Heart left ventricle (tissue), 16 donors: ENCODE data around the gene RBMS3. TPM values are rescaled to one million over a fixed set of nuclear protein-coding genes. Genes with fewer than 3 reads are reported as not detected.

ENCODE experiments used
- ATAC-seq, 4 donors: fragments of 200-7000 bp; cut with Tn5 transposase; one replicate each; pipeline ENCODE4 v1.9.1; 2020 to 2022; ENCODE audit warnings: moderate library complexity in 4 of 4, mild to moderate bottlenecking in 3 of 4, moderate number of reproducible peaks in 1 of 4
- DNase-seq, 5 donors: peaks; one replicate each; pipeline ENCODE4 v3.0.0-alpha.2; 2020
- H3K27ac ChIP-seq, 12 donors: fragments of 200-600 bp; sonication (generic) in 4 of 12; one replicate each; pipeline versions ENCODE4 v1.5.0 to v1.8.0; 2016 to 2022; ENCODE audit warnings: mild to moderate bottlenecking in 2 of 12
- H3K27me3 ChIP-seq, 9 donors: fragments of 200-600 bp; sonication (generic) in 2 of 9; one replicate each; pipeline versions ENCODE4 v1.5.1 to v1.8.0; 2016 to 2022; ENCODE audit warnings: mild to moderate bottlenecking in 3 of 9
- H3K36me3 ChIP-seq, 9 donors: fragments of 200-600 bp; sonication (generic) in 2 of 9; one replicate each; pipeline versions ENCODE4 v1.5.0 to v1.8.0; 2018 to 2022; ENCODE audit warnings: mild to moderate bottlenecking in 2 of 9
- H3K4me1 ChIP-seq, 12 donors: fragments of 200-600 bp; sonication (generic) in 4 of 12; one replicate each; pipeline versions ENCODE4 v1.5.0 to v1.8.0; 2016 to 2022; ENCODE audit warnings: mild to moderate bottlenecking in 3 of 12
- H3K4me3 ChIP-seq, 12 donors: fragments of 200-600 bp; sonication (generic) in 4 of 12; one replicate each; pipeline versions ENCODE4 v1.5.0 to v1.8.0; 2017 to 2022; ENCODE audit warnings: mild to moderate bottlenecking in 9 of 12, moderate library complexity in 4 of 12
- H3K9me3 ChIP-seq, 12 donors: fragments of 200-600 bp; sonication (generic) in 4 of 12; one replicate each; pipeline versions ENCODE4 v1.5.0 to v1.8.0; 2016 to 2022; ENCODE audit warnings: mild to moderate bottlenecking in 1 of 12
- POLR2A ChIP-seq, 2 donors: fragments of 450-650 bp; IDR thresholded peaks; one replicate each; pipeline ENCODE4 v1.6.1; 2017; ENCODE audit warnings: antibody characterized with exemption in 2 of 2, mild to moderate bottlenecking in 2 of 2, moderate library complexity in 2 of 2
- WGBS, 4 donors: extraction: QIAGEN DNeasy Blood & Tissue Kit in 2 of 4; methylation state at CpG; one replicate each; pipeline versions ENCODE4 v1.1.5 to v1.1.7; 2013 to 2018; 5-methylcytosine and 5-hydroxymethylcytosine counted together
- intact Hi-C, 10 donors: fragments of 100-400 bp; cut with DNase I; formaldehyde crosslinking; loops; one replicate each; pipeline versions ENCODE4 v1.11.1 to v1.14.2; 2022
- polyA plus RNA-seq, 2 donors: library from polyadenylated mRNA; stranded (reverse); fragments of 200-250 nt; gene quantifications; one replicate each; pipeline ENCODE4 v1.2.3, GENCODE V29; 2013
- total RNA-seq, 9 donors: library from RNA; depleted of rRNA in 2 of 9; stranded (reverse); fragments of >200 nt in 2 of 9; fragmentation: NEBNext Ultra II Directional in 3 of 9; extraction: Animal tissue kit (Norgen Biotek cat#: 25700) in 3 of 9; gene quantifications; one replicate each; pipeline versions ENCODE4 v1.1.0 to v1.2.4, GENCODE V29; 2016 to 2023
- TF ChIP-seq, protein P1 (sequence below), 12 donors: fragments of 200-600 bp; sonication (generic) in 4 of 12; IDR thresholded peaks; one replicate each; pipeline versions ENCODE4 v1.5.0 to v1.8.0; 2018 to 2022; ENCODE audit warnings: antibody characterized with exemption in 12 of 12, mild to moderate bottlenecking in 5 of 12
- donor health status: ischemic (EF 13 %, LVEDD 7.1; RV severe dilation, severe dysfunction).
- donor health status: healthy with polysubstance abuse.
- donor health status: DM: no; HTN: yes; CAD: no.
- donor health status: DM: no; HTN: no; CAD: no.
- donor health status: ischemic (EF 25% LVEDD 6.9; RV normal size, moderate dysfunction).
- donor health status: ischemic (EF 25% LVEDD 5.7; RV mildly dilated, moderate dysfunction).
- donor health status: healthy.
- donor health status: DM: yes; HTN: yes; CAD: no.
- donor health status: ischemic (EF 35%, LVEDD 5.7; RV mildly dilated, moderate dysfunction).
- donor health status: nonischemic (EF 11% LVEDD 7.7; RV severe dilation, severe dysfunction).
- donor health status: DM: yes; HTN: yes; CAD: no.
- donor health status: PGD.
- donor health status: ischemic (EF 29% LVEDD 5.4; RV normal size, mild dysfunction).
- donor health status: nonischemic (EF 23%, LVEDD 6.1; RV moderate dilation, normal function).

The RBMS3 gene
- total and polyA plus RNA-seq, 11 donors: 4.8 to 35.6 (median 26.1) TPM

GRCh38 chr3:29512641-29513040, 231.8 kb downstream of the RBMS3 start:
- H3K4me1 ChIP-seq: peaks cover 10 to 46% (median 34%) of the 10 kb centered on the region in 12 donors
- H3K9me3 ChIP-seq: peaks cover 0 to 6% (median 0%) of the 10 kb centered on the region in 12 donors
- TF ChIP-seq, protein P1, sequence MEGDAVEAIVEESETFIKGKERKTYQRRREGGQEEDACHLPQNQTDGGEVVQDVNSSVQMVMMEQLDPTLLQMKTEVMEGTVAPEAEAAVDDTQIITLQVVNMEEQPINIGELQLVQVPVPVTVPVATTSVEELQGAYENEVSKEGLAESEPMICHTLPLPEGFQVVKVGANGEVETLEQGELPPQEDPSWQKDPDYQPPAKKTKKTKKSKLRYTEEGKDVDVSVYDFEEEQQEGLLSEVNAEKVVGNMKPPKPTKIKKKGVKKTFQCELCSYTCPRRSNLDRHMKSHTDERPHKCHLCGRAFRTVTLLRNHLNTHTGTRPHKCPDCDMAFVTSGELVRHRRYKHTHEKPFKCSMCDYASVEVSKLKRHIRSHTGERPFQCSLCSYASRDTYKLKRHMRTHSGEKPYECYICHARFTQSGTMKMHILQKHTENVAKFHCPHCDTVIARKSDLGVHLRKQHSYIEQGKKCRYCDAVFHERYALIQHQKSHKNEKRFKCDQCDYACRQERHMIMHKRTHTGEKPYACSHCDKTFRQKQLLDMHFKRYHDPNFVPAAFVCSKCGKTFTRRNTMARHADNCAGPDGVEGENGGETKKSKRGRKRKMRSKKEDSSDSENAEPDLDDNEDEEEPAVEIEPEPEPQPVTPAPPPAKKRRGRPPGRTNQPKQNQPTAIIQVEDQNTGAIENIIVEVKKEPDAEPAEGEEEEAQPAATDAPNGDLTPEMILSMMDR (IDR thresholded peaks at IDR 0.05): no peak
- no peak for TF ChIP-seq POLR2A (IDR thresholded peaks at IDR 0.05)
- ATAC-seq (no peak), DNase-seq (no peak)
- no peaks in the 10 kb centered on the region for H3K36me3 ChIP-seq
- H3K27ac ChIP-seq: peak overlapping the region in 9 of 12 donors; percentile 7 to 77 (median 29)
- H3K4me3 ChIP-seq: peak overlapping the region in 7 of 12 donors; percentile 0 to 33 (median 10)
- 71 to 81% (median 77%) methylated on average over 4 of the region's 4 CpGs for WGBS, 4 donors
- intact Hi-C loops: loop anchor here in 3 of 10 donors (10.0 kb wide), 3 partner anchors 242 to 368 kb away; no protein-coding TSS in a partner anchor
- H3K27me3 ChIP-seq: no peaks in the 10 kb centered on the region

GRCh38 chr3:29513236-29513635, 232.4 kb downstream of the RBMS3 start:
- 19 to 32% (median 28%) methylated on average over 3 of the region's 3 CpGs for WGBS, 4 donors
- no peaks in the 10 kb centered on the region for H3K27me3 ChIP-seq
- H3K4me1 ChIP-seq: peaks cover 10 to 50% (median 34%) of the 10 kb centered on the region in 12 donors
- peak overlapping the region in 9 of 12 donors; percentile 7 to 77 (median 29) for H3K27ac ChIP-seq
- TF ChIP-seq, protein P1 (IDR thresholded peaks at IDR 0.05): no peak
- no peak for TF ChIP-seq POLR2A (IDR thresholded peaks at IDR 0.05)
- DNase-seq: peak in 4 of 5 donors; percentile 46 to 64 (median 54)
- H3K4me3 ChIP-seq: peak overlapping the region in 9 of 12 donors; percentile 0 to 33 (median 6)
- ATAC-seq: peak in 3 of 4 donors; percentile 55 to 81 (median 66)
- intact Hi-C loops: loop anchor here in 3 of 10 donors (10.0 kb wide), 3 partner anchors 242 to 368 kb away; no protein-coding TSS in a partner anchor
- H3K9me3 ChIP-seq: peaks cover 0 to 6% (median 0%) of the 10 kb centered on the region in 12 donors
- no peaks in the 10 kb centered on the region for H3K36me3 ChIP-seq

DNA sequence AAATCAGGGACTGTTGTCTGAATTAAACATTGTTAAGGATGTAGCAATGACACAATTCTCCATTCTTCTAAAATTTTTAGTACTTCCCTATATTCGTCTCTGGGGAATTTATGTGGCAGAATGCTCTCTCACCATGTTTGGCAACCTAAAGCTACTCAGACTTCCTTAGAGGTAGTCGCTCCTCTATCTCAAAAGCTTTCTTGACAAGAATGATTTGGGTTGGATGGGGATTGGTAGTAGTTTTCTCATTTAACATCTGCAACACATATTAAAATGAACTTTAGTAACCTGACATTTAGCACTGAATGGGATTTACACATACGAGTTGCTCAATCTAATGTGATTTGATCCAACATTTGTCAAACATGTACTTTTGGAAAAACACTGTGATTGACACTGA, 233.3 kb downstream of the RBMS3 start:
- DNase-seq (no peak), ATAC-seq (peak in 3 of 4 donors; percentile 39 to 62 (median 41))
- H3K4me3 ChIP-seq: peak overlapping the region in 1 of 12 donors; percentile 33
- no peaks in the 10 kb centered on the region for H3K36me3 ChIP-seq
- TF ChIP-seq, protein P1 (IDR thresholded peaks at IDR 0.05): no peak
- TF ChIP-seq POLR2A (IDR thresholded peaks at IDR 0.05): no peak
- intact Hi-C loops: loop anchor here in 3 of 10 donors (10.0 kb wide), 3 partner anchors 241 to 369 kb away; no protein-coding TSS in a partner anchor
- peaks cover 10 to 57% (median 34%) of the 10 kb centered on the region in 12 donors for H3K4me1 ChIP-seq
- 44 to 56% (median 50%) methylated on average over 3 of the region's 3 CpGs for WGBS, 4 donors
- no peaks in the 10 kb centered on the region for H3K9me3 ChIP-seq
- H3K27me3 ChIP-seq: no peaks in the 10 kb centered on the region
- peak overlapping the region in 8 of 12 donors; percentile 18 to 77 (median 32) for H3K27ac ChIP-seq

DNA sequence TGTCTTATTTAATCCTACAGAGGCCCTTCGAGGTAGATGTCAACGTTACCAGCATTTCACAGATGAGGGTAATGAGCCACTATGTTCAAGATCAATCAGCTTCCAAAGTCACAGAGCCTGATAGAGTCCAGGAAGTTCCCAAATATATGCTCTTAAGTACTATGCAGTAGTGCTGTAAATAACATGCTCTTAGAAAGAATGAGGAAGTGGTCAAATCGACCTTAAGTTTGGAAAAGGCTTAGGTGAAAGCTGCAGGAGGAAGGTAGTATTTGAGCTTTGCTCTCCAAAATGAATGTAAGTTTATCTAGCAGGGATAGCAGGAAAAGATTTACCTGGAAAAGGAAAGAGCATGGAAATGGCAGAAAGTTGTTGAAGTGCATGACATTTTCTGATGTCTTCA, 234.0 kb downstream of the RBMS3 start:
- 46 to 61% (median 55%) methylated on average over 3 of the region's 3 CpGs for WGBS, 4 donors
- no peak for TF ChIP-seq POLR2A (IDR thresholded peaks at IDR 0.05)
- TF ChIP-seq, protein P1 (IDR thresholded peaks at IDR 0.05): no peak
- Histone ChIP-seq H3K36me3 (no peaks in the 10 kb centered on the region), H3K4me1 (peaks cover 10 to 64% (median 34%) of the 10 kb centered on the region in 12 donors), H3K27ac (no peak overlapping the region), H3K9me3 (no peaks in the 10 kb centered on the region), H3K4me3 (no peak overlapping the region), H3K27me3 (no peaks in the 10 kb centered on the region)
- no peak for ATAC-seq
- no peak for DNase-seq
- intact Hi-C loops: loop anchor here in 3 of 10 donors (10.0 kb wide), 3 partner anchors 240 to 370 kb away; no protein-coding TSS in a partner anchor
